Kidney (tissue), 14 donors: ENCODE data around the gene RNF182. TPM values are rescaled to one million over a fixed set of nuclear protein-coding genes. Genes with fewer than 3 reads are reported as not detected.

Source experiments
- DNase-seq, 5 donors: peaks; one replicate each; pipeline ENCODE4 v3.0.0-alpha.2; 2013 to 2020
- FAIRE-seq: peaks from 2 replicates; lab custom pipeline; 2012; peaks lifted over from hg19 to GRCh38; lab: Jason Lieb, UNC
- H3K27ac ChIP-seq, 2 donors: one replicate each; pipeline ENCODE4 v1.7.0; 2013; ENCODE audit warnings: low read depth in 2 of 2, low read length in 2 of 2, inconsistent platforms in 1 of 2
- H3K27me3 ChIP-seq: one replicate; pipeline ENCODE4 v1.7.1; 2013; ENCODE audit warnings: low read length, inconsistent platforms; ENCODE audit not compliant: control insufficient read depth, insufficient read depth
- H3K36me3 ChIP-seq, 3 donors: one replicate each; pipeline versions ENCODE4 v1.7.0 to v1.7.1; 2013; ENCODE audit warnings: low read length in 3 of 3, control low read depth in 1 of 3, inconsistent platforms in 1 of 3; ENCODE audit not compliant: insufficient read depth in 3 of 3, control insufficient read depth in 2 of 3
- H3K4me1 ChIP-seq, 3 donors: one replicate each; pipeline versions ENCODE4 v1.7.0 to v1.7.1; 2013; ENCODE audit warnings: low read length in 3 of 3, inconsistent platforms in 1 of 3, low read depth in 1 of 3; ENCODE audit not compliant: control insufficient read depth in 2 of 3, insufficient read depth in 2 of 3
- H3K4me3 ChIP-seq, 3 donors: one replicate each; pipeline versions ENCODE4 v1.7.0 to v1.8.1; 2013; ENCODE audit warnings: low read length in 3 of 3, control low read depth in 1 of 3, inconsistent platforms in 1 of 3
- H3K9ac ChIP-seq, 3 donors: one replicate each; pipeline versions ENCODE4 v1.7.0 to v1.7.1; 2013; ENCODE audit warnings: low read length in 3 of 3, control low read depth in 1 of 3, inconsistent platforms in 1 of 3
- H3K9me3 ChIP-seq, 3 donors: one replicate each; pipeline versions ENCODE4 v1.7.0 to v1.7.1; 2013; ENCODE audit warnings: low read length in 3 of 3, control low read depth in 1 of 3, inconsistent platforms in 1 of 3; ENCODE audit not compliant: control insufficient read depth in 2 of 3, insufficient read depth in 1 of 3
- intact Hi-C: fragments of 100-400 bp; cut with DNase I; formaldehyde crosslinking; loops from one replicate; pipeline ENCODE4 v1.11.1; 2022
- polyA plus RNA-seq: library from polyadenylated mRNA; stranded (reverse); fragments of 350-450 nt; fragmentation: Illumina TruSeq; extraction: RNeasy Lipid Tissue Mini Kit (QIAGEN cat#74804); gene quantifications from one replicate; pipeline ENCODE4 v1.2.3, GENCODE V29; 2014; ENCODE audit warnings: low read depth, low replicate concordance; ENCODE audit not compliant: insufficient read depth
- total RNA-seq: library from RNA; stranded (reverse); fragmentation: NEBNext Ultra II Directional; extraction: Animal tissue kit (Norgen Biotek cat#: 25700); gene quantifications from one replicate; pipeline ENCODE4 v1.2.1, GENCODE V29; 2021
- TF ChIP-seq, protein P1 (sequence below): IDR thresholded peaks from 3 replicates; pipeline ENCODE4 v1.5.1; 2012; ENCODE audit warnings: mild to moderate bottlenecking, moderate library complexity, borderline replicate concordance; ENCODE audit not compliant: insufficient read depth; ENCODE audit errors: extremely low read depth
- donor health status: control.
- donor health status: control.
- donor health status: control.
- donor health status: control.
- donor health status: control.
- donor health status: DM: yes; HTN: yes; CAD: no.
- donor health status: Normal renal cell carcinoma (clear cell type).

Gene RNF182
- total and polyA plus RNA-seq, 2 donors from 2014 or later: 0.90 to 3.9 TPM

DNA sequence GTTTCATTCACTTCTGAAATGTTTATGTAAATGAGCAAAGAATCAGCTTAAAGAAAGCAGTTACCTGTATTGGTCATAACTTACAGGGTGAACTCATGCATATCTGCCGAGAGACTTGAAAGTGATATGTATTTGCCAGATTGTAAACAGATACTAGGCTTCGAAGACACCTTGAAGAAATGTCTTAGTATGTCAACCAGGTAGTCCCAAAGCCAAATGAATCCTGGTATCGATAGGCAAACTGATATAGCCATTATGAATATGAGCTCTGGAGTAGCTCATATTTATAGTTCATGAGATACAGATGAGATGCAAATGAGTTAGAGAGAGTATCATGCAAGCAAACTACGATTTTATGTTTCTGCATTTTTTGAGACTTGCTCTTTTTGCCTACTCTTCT, 55.8 kb downstream of the RNF182 start:
- H3K4me3 ChIP-seq: no peak overlapping the region
- no peak overlapping the region for H3K9ac ChIP-seq
- no peaks in the 10 kb centered on the region for H3K27me3 ChIP-seq
- no peaks in the 10 kb centered on the region for H3K9me3 ChIP-seq
- TF ChIP-seq, protein P1, sequence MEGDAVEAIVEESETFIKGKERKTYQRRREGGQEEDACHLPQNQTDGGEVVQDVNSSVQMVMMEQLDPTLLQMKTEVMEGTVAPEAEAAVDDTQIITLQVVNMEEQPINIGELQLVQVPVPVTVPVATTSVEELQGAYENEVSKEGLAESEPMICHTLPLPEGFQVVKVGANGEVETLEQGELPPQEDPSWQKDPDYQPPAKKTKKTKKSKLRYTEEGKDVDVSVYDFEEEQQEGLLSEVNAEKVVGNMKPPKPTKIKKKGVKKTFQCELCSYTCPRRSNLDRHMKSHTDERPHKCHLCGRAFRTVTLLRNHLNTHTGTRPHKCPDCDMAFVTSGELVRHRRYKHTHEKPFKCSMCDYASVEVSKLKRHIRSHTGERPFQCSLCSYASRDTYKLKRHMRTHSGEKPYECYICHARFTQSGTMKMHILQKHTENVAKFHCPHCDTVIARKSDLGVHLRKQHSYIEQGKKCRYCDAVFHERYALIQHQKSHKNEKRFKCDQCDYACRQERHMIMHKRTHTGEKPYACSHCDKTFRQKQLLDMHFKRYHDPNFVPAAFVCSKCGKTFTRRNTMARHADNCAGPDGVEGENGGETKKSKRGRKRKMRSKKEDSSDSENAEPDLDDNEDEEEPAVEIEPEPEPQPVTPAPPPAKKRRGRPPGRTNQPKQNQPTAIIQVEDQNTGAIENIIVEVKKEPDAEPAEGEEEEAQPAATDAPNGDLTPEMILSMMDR: no peak
- DNase-seq (no peak), FAIRE-seq (no peak)
- intact Hi-C loops: no loop called here
- no peak overlapping the region for H3K27ac ChIP-seq
- no peaks in the 10 kb centered on the region for H3K36me3 ChIP-seq
- no peaks in the 10 kb centered on the region for H3K4me1 ChIP-seq

DNA sequence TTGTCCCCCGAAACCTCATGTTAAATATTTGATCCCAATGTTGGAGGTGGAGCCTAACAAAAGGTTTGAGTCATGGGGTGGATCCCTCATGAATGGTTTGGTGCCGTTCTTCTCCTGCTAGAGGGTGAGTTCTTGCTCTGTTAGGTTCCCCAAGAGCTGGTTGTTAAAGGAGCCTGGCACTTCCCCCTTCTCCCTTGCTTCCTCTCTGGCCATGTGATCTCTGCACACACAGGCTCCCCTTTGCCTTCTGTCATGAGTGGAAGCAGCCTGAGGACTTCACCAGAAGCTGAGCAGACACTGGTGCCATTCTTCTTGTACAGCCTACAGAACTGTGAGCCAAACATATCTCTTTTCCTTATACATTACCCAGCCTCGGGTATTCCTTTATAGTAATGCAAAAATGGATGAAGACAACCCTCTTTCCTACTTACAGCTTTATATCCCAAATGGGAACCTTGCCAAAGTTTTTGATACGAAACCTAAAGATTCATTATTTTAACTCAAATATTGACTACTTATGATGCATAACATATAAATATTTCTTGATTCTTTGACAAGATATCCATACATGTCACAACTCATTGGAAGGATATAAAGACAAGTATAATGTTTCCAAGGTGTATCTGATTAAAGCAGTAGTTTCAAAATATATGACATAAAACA, 61.0 kb downstream of the RNF182 start:
- Histone ChIP-seq H3K36me3 (no peaks in the 10 kb centered on the region), H3K4me3 (no peak overlapping the region), H3K4me1 (no peaks in the 10 kb centered on the region), H3K27ac (no peak overlapping the region), H3K27me3 (no peaks in the 10 kb centered on the region), H3K9ac (no peak overlapping the region), H3K9me3 (no peaks in the 10 kb centered on the region)
- DNase-seq: no peak
- no peak for FAIRE-seq
- TF ChIP-seq, protein P1: no peak
- intact Hi-C loops: no loop called here

DNA sequence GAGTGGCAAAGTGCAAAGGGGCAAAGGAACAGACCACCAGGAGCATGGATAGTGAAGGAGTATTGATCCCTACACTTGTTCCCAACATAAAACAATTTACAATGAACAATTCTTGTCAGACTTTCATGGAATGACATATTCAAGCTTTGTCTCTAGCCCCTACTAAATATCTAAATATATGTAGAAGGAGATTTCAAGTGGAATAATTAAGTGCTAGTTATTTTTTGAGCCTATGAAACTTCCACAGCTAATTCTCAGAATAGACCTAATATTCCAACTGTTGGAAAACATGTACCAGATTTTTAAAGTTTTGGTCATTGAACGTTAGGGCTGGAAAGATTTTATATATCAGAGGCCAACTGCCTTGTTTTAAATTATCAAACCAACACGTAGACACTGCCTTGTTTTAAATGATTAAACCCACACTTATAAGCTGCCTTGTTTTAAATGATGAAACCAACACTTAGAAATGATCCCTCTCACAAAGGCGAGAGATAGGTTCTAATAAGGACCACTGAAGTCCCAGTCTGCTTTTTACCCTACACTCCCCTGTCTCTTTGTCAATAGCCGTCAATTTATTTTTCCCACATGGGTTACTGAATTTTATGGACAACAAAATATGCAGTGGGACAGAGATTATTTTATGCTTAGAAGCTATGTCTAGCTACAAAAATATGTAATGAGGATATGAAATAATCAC, 62.1 kb downstream of the RNF182 start:
- TF ChIP-seq, protein P1: no peak
- no peaks in the 10 kb centered on the region for H3K4me1 ChIP-seq
- intact Hi-C loops: no loop called here
- H3K27me3 ChIP-seq: no peaks in the 10 kb centered on the region
- H3K4me3 ChIP-seq: no peak overlapping the region
- DNase-seq (no peak), FAIRE-seq (no peak)
- no peak overlapping the region for H3K9ac ChIP-seq
- no peak overlapping the region for H3K27ac ChIP-seq
- H3K9me3 ChIP-seq: no peaks in the 10 kb centered on the region
- no peaks in the 10 kb centered on the region for H3K36me3 ChIP-seq
